HTERT RPE-1 (cell line): ENCODE data around the gene CELSR1.

Experiments
- in situ Hi-C: fragments of 300-500 bp; cut with MboI; formaldehyde crosslinking; loops from 4 replicates; pipeline ENCODE4 v1.14.3; 2020; ENCODE audit warnings: low sequenced_read_pairs

The CELSR1 gene

DNA sequence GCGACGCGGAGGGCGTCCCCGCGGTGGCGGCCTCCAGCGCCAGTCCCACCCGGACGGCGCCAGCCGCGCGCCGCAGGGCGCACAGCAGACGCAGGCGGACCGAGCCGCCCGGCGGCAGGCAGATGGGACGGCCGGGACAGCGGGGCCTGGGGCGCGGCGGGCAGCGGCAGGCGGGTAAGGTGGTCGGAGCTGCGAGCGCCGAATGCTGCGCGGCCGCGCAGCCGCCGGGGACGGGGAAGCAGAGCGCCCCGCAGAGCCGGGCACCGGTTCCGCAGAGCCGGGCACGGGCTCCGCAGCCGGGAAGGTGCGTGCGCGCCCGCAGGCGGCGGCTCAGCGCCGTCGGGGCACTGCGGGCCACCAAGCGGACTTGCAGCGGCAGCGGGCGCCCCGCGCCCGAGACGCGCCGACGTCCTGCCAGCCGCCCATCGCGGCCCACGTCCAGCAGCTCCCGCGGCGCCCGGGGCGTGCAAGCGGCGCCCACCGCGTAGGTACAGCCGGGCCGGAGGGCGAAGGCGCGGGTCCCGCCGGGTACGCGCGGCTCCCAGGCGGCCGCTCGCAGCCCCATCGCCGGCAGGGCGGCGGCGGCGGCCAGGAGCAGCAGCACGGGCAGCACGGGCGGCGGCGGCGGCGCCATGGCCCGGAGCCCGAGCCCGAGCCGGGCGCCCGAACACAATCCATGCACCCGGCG lies 739 bp downstream of the CELSR1 start:
- in situ Hi-C loops = loop anchor here (25.0 kb wide), 1 partner anchor 174 kb away; no protein-coding TSS in a partner anchor

GRCh38 chr22:46535876-46536536 lies 1.4 kb downstream of the CELSR1 start:
- in situ Hi-C loops = loop anchor here (25.0 kb wide), 1 partner anchor 174 kb away; no protein-coding TSS in a partner anchor

DNA sequence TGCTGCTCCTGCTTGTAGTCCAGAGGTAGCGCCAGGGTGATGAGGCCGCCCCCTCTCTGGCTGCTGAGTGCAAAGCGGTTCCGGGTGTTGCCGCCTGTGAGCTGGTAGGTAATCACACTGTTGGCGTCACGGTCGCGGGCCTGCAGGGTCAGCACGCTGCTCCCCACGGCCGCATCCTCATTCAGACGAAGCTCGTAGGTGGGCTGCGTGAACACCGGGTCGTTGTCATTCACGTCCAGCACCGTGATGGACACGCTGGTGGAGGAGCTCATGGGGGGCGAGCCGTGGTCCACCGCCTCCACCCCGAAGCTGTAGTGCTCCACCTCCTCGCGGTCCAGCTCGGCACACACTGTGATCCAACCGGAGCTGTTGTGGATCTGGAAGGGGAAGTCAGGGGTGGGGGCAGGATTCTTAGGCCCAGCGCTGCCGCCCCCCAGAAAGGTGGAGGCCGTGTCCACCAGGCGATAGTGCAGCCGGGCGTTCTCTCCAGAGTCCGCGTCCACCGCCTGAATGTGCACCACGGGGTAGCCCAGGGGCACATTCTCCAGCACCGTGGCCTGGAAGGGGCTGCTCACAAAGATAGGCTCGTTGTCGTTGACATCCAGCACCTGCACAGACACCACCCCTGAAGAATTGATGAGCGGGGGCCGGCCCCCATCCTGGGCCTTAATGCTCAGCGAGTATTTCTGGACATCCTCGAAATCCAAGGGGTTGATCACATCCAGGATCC lies 2.4 kb downstream of the CELSR1 start:
- in situ Hi-C loops = loop anchor here (25.0 kb wide), 1 partner anchor 173 kb away; no protein-coding TSS in a partner anchor

DNA sequence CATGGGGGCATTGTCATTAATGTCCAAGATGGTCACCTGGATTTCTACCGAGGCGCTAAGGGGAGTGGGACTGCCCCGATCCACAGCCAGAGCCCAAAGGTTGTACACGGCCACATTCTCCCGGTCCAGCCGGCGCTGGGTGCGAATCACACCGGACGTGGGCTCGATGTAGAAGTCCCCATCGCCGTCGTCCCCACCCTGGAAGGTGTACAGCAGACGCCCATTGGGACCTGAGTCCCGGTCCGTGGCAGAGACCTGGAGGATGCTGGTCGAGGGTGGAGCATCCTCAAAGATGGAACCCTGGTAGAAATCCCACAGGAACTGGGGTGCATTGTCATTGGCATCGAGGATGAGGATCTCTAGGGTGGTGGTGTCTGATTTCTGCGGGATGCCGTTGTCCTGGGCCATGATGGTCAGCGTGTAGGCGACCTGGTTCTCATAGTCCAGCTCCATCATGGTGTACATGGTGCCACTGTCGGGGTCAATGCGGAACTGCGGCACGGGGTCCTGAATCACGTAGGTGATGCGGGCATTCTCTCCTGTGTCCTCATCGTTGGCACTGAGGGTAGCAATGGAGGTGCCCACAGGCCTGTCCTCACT lies 3.1 kb downstream of the CELSR1 start:
- in situ Hi-C loops = loop anchor here (25.0 kb wide), 1 partner anchor 172 kb away; no protein-coding TSS in a partner anchor

DNA sequence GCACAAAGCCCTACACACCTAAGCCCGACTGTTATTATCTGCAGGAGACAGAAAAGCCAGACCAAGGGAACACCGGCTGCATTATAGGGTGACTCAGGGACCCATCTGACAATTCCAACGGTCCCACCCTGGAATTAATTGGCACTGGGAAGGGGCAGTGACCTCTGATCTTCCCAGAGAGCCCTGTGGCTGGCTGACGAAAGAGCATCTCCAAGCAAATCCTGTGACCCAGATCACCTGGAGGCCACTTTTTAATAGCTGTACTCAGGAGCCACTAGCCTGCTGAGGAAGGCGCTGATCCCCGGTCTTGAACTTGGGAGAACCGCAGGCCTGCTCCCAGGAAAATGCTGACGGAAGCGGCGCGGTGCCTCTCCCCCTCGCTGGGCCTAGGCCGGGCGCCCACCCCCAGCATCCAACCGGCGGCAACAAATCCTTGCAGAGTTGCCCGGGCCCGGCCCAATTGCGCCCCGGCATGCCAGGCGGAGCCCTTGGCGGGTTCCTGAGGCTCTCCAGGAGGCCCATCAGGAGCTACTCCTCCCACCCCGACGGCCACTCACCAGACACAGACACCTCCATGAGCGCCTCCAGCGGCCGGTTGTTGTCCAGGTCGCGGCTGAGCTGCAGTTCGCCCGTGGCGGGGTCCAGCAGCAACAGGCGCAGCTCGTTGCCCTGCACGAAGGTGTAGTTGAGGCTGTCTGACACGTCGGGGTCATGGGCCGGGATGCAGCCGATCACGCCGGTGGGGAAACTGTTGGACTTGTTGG lies 4.2 kb downstream of the CELSR1 start:
- in situ Hi-C loops = loop anchor here (25.0 kb wide), 1 partner anchor 171 kb away; no protein-coding TSS in a partner anchor

GRCh38 chr22:46532416-46532815 lies 5.0 kb downstream of the CELSR1 start:
- in situ Hi-C loops = loop anchor here (25.0 kb wide), 1 partner anchor 170 kb away; no protein-coding TSS in a partner anchor

DNA sequence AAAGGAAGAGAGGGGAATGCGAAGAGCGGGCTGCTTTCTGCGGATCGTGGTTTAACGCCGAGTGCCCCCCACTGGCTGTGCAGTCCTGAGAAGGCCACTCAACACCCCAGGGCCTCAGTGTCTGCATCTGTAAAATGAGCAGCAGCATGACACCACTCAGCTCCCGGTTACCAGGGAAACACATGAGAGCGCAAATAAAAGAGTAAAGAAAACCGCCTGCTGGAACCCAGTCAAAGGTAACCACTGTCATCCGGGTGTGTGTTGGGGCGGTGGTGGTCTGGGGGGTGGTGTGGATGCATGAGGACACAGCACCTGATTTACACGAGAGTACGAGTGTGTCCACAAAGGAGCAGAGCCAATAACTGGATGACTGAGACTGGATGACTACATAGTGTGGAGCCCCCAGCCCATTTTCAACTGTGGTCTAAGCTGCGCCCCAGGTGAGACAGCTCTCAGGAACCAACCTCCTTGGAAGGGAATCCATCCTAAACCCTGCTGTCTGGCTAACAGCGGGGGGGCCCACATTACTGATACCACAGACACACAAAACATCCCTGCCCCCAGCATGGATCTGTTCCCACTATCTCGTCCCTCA lies 5.7 kb downstream of the CELSR1 start:
- in situ Hi-C loops = loop anchor here (25.0 kb wide), 1 partner anchor 169 kb away; no protein-coding TSS in a partner anchor

- in situ Hi-C loops = loop anchor here (25.0 kb wide), 1 partner anchor 166 kb away; no protein-coding TSS in a partner anchor
Observed at GRCh38 chr22:46528121-46528610, 9.3 kb downstream of the CELSR1 start.

DNA sequence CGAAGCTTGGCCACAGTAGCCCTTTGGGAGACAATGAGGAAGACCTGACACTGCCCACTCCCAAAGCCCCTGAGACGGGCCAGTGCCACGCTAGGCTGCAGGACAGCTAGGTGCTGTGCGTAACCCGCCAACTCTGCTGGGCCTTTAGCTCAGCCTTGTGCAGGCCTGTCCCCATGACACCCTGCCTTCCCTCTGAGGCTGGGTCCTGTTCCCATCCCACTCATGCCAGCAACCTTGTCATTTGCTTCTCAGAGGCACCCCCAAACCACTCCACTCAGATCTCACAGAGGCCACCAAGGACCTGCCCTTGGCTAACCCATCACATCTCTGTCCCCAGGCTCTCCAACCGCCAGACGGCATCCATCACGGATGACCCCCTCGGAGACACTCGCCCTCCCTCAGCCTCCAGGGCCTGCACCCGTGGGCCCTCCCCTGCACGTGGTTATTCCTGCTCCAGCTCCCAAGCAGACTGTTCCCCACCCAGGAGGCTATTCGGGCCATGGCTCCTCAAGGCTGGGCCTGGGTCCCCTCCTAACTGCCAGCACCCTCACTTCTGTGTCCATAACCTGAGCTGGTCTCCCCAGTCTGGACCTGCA lies 11.1 kb downstream of the CELSR1 start:
- in situ Hi-C loops = loop anchor here (25.0 kb wide), 1 partner anchor 164 kb away; no protein-coding TSS in a partner anchor

GRCh38 chr22:46525389-46526243 lies 11.8 kb downstream of the CELSR1 start:
- in situ Hi-C loops = loop anchor here (25.0 kb wide), 1 partner anchor 163 kb away; no protein-coding TSS in a partner anchor

DNA sequence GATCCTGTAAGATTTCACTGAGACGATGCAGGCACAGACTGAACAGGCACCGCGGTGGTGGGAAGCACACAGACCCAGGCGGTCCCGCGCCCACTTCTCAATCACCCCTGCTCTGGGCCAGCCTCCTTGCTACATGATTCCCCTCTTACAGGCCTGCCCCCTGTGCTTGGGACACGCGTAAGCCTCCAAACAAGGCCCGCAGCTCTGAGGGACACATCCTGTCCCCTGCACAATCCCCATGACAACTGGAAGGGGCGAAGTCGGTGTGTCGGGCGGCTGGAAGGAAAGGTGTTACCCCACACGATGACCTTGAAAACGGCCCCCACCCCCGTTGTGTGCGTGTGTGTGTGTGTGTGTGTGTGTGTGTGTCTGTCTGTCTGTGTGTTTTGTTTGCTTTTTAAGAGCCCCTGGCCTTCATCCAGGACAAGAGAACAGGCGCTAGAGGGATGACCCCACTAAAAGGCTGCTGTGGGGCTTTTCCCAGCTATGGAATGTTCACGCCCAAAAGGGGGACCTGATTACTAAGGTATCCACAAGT lies 13.1 kb downstream of the CELSR1 start:
- in situ Hi-C loops = no loop called here

DNA sequence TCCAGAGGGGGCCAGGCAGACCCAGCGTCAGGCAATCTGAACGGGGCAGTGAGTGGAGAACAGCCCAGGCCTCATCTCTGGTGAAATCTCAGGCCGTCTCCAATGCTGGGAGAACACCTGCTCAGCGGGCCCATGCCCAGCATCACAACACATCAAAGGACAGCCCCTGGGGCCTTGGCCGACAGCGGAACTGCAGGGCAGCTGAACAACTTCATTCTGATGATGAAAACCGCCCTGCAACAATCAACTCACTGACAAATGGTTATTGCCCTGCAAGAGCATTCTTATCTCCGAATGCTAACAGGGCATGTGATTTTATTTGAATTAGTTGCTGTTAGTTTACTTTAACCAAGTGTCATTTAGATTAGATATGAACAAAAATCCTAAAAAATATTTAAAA lies 14.6 kb downstream of the CELSR1 start:
- in situ Hi-C loops = no loop called here

- in situ Hi-C loops = no loop called here
Observed at GRCh38 chr22:46521994-46522393, 15.4 kb downstream of the CELSR1 start.

DNA sequence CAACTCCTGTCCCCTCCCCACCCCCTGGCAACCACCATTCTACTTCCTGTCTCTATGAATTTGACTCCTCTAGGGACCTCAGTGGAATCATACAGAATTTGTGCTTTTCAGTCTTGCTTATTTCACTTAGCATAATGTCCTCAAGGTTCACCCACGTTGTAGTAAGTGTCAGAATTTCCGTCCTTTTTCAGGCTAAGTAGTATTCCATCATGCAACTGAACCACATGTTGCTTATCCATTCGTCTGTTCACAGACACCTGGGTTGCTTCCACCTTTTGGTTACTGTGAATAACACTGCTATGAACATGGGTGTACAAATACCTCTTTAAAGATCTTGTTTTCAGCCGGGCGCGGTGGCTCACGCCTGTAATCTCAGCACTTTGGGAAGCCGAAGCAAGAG lies 16.5 kb downstream of the CELSR1 start:
- in situ Hi-C loops = no loop called here

DNA sequence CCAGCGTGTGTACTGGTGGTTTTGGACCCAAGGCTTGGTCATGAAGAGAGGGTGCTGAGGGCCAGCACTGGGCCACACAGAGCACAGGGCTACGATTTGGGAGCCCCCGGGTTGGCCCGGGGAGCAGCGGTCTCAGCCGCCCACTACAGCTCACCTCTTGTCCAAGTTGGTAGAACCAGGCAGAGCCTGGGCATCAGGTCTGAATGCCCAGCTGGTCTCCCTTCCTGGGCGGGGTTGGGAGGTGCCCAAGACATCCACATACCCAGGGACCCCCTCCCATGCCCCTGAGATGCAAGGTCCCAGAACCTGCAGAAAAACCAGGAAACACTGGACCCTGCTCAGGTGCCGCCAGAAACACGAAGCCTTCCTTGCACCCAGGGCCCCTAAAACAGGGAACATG lies 18.0 kb downstream of the CELSR1 start:
- in situ Hi-C loops = no loop called here

DNA sequence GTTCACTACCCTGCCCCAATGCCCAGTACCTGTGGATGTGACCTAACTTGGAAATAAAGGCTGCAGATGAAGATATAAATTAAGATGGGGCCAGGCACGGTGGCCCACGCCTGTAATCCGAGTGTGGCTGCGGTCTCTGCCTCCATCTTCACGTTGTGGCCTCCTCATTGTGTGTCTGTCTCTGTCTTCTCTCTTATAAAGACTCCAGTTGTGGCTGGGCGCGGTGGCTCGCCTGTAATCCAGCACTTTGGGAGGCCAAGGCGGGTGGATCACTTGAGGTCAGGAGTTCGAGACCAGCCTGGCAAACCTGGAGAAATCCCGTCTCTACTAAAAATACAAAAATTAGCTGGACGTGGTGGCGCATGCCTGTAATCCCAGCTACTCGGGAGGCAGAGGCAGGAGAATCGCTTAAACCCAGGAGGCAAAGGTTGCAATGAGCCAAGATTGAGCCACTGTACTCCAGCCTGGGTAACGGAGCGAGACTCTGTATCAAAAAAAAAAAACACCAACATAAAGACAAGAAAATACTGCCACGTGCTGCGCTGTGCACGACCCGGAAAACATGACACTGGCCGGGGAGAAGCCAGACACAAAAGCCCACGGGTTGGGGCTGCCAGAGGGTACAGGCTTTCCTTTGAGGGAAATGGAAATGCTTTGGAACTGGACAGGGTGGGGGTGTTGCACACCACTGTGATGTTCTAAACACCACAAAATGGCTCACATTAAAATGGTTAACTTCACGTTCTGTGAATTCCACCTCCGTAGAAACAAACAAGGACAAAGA lies 18.7 kb downstream of the CELSR1 start:
- in situ Hi-C loops = no loop called here

GRCh38 chr22:46518038-46518437 lies 19.4 kb downstream of the CELSR1 start:
- in situ Hi-C loops = no loop called here
